ENCODE measurements around the gene MYH3.

GRCh38 chr17:10663231-10663630, 6.1 kb upstream of the MYH3 start:
- TF ChIP-seq CTCF (IDR thresholded peaks at IDR 0.05; ENCODE audit: insufficient read depth, low read length) (no peak), POLR2AphosphoS5 (IDR thresholded peaks at IDR 0.05; ENCODE audit: low read depth) (no peak), GABPA (IDR thresholded peaks at IDR 0.05; ENCODE audit: low read depth) (no peak)
